ENCODE results near the gene LANCL1.
A peak's percentile ranks its signal among the peaks of the same experiment; 100 is the strongest.

The LANCL1 gene

DNA sequence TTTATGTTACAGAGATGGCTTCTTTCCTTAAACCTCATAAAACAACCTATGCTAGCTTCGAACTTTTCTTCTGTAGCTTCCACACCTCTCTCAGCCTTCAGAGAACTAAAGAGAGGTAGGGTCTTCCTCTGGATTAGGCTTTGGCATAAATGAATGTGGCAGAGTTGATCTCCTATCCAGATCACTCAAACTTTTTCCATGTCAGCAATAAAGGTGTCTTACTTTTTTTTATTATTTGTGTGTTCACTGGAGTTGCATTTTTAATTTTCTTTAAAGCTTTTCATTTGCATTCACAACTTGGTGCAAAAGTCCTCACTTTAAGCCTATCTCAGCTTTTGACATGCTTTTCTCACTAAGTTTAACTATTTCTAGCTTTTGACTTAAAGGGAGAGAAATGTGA is 66.0 kb downstream of the LANCL1 start:
- ChIA-PET CTCF (interaction anchor here (2.4 kb wide), 1 partner anchor 12 kb away, joined by 7 read pairs; no protein-coding TSS in a partner anchor), POLR2A (no interaction called here)
- Histone ChIP-seq H3K27me3 (replicated peaks in 2 of 5; ENCODE audit: control insufficient read depth in 4 of 5, insufficient read depth in 5 of 5, low read length in 4 of 5) (no peaks in the 10 kb centered on the region), H3K36me3 (ENCODE audit: control insufficient read depth in 4 of 4, insufficient read depth in 4 of 4, low read length in 3 of 4) (no peaks in the 10 kb centered on the region), H3K4me3 (ENCODE audit: control insufficient read depth in 1 of 7, extremely low read depth in 1 of 7, insufficient read depth in 4 of 7, low read depth in 2 of 7, low read length in 6 of 7) (no peak overlapping the region), H3K4me1 (ENCODE audit: control extremely low read depth in 1 of 4, control insufficient read depth in 4 of 4, insufficient read depth in 4 of 4, low read length in 3 of 4) (no peaks in the 10 kb centered on the region), H3K27ac (ENCODE audit: insufficient read depth in 1 of 2, low read depth in 1 of 2, low read length in 2 of 2, poor library complexity in 1 of 2, severe bottlenecking in 2 of 2) (no peak overlapping the region), H3K9me3 (ENCODE audit: control extremely low read depth in 1 of 5, control insufficient read depth in 4 of 5, insufficient read depth in 2 of 5, low read depth in 1 of 5, low read length in 4 of 5) (peaks cover 0 to 2% (median 0%) of the 10 kb centered on the region in 5 experiments)
- DNase-seq = no peak
- no CpG with 5 or more reads among the region's 1 CpG for WGBS (ENCODE audit: insufficient coverage)

GRCh38 chr2:210399440-210400041 is 77.0 kb downstream of the LANCL1 start:
- ChIA-PET CTCF (interaction anchor here (1.0 to 2.1 kb wide), 6 partner anchors 10 to 322 kb away, joined by 3 to 7 read pairs (median 4); no protein-coding TSS in a partner anchor), POLR2A (no interaction called here)
- Histone ChIP-seq H3K9me3 (ENCODE audit: control extremely low read depth in 1 of 5, control insufficient read depth in 4 of 5, insufficient read depth in 2 of 5, low read depth in 1 of 5, low read length in 4 of 5) (no peaks in the 10 kb centered on the region), H3K27ac (ENCODE audit: insufficient read depth in 1 of 2, low read depth in 1 of 2, low read length in 2 of 2, poor library complexity in 1 of 2, severe bottlenecking in 2 of 2) (no peak overlapping the region), H3K27me3 (replicated peaks in 2 of 5; ENCODE audit: control insufficient read depth in 4 of 5, insufficient read depth in 5 of 5, low read length in 4 of 5) (no peaks in the 10 kb centered on the region), H3K4me3 (ENCODE audit: control insufficient read depth in 1 of 7, extremely low read depth in 1 of 7, insufficient read depth in 4 of 7, low read depth in 2 of 7, low read length in 6 of 7) (no peak overlapping the region), H3K4me1 (ENCODE audit: control extremely low read depth in 1 of 4, control insufficient read depth in 4 of 4, insufficient read depth in 4 of 4, low read length in 3 of 4) (no peaks in the 10 kb centered on the region), H3K36me3 (ENCODE audit: control insufficient read depth in 4 of 4, insufficient read depth in 4 of 4, low read length in 3 of 4) (no peaks in the 10 kb centered on the region)
- WGBS (ENCODE audit: insufficient coverage) = 60% methylated on average over 2 of the region's 3 CpGs
- DNase-seq = peak; percentile 3 to 29 (median 7)

- no peak overlapping the region for H3K4me3 ChIP-seq (ENCODE audit: control insufficient read depth in 1 of 7, extremely low read depth in 1 of 7, insufficient read depth in 4 of 7, low read depth in 2 of 7, low read length in 6 of 7)
- no peaks in the 10 kb centered on the region for H3K36me3 ChIP-seq (ENCODE audit: control insufficient read depth in 4 of 4, insufficient read depth in 4 of 4, low read length in 3 of 4)
- no peaks in the 10 kb centered on the region for H3K4me1 ChIP-seq (ENCODE audit: control extremely low read depth in 1 of 4, control insufficient read depth in 4 of 4, insufficient read depth in 4 of 4, low read length in 3 of 4)
- DNase-seq = no peak
- ChIA-PET CTCF (interaction anchor here (1.2 kb wide), 1 partner anchor 10 kb away, joined by 3 read pairs; no protein-coding TSS in a partner anchor), POLR2A (no interaction called here)
- WGBS (ENCODE audit: insufficient coverage) = 94% methylated on average over 4 of the region's 4 CpGs
- H3K27me3 ChIP-seq (replicated peaks in 2 of 5; ENCODE audit: control insufficient read depth in 4 of 5, insufficient read depth in 5 of 5, low read length in 4 of 5) = peaks cover 0 to 9% (median 0%) of the 10 kb centered on the region in 5 experiments
- H3K27ac ChIP-seq (ENCODE audit: insufficient read depth in 1 of 2, low read depth in 1 of 2, low read length in 2 of 2, poor library complexity in 1 of 2, severe bottlenecking in 2 of 2) = no peak overlapping the region
- H3K9me3 ChIP-seq (ENCODE audit: control extremely low read depth in 1 of 5, control insufficient read depth in 4 of 5, insufficient read depth in 2 of 5, low read depth in 1 of 5, low read length in 4 of 5) = no peaks in the 10 kb centered on the region
These were observed 84.1 kb downstream of the LANCL1 start for GRCh38 chr2:210392469-210392881.

- Histone ChIP-seq H3K9me3 (ENCODE audit: control extremely low read depth in 1 of 5, control insufficient read depth in 4 of 5, insufficient read depth in 2 of 5, low read depth in 1 of 5, low read length in 4 of 5) (no peaks in the 10 kb centered on the region), H3K27ac (ENCODE audit: insufficient read depth in 1 of 2, low read depth in 1 of 2, low read length in 2 of 2, poor library complexity in 1 of 2, severe bottlenecking in 2 of 2) (no peak overlapping the region), H3K36me3 (ENCODE audit: control insufficient read depth in 4 of 4, insufficient read depth in 4 of 4, low read length in 3 of 4) (no peaks in the 10 kb centered on the region), H3K27me3 (replicated peaks in 2 of 5; ENCODE audit: control insufficient read depth in 4 of 5, insufficient read depth in 5 of 5, low read length in 4 of 5) (peaks cover 0 to 9% (median 0%) of the 10 kb centered on the region in 5 experiments), H3K4me1 (ENCODE audit: control extremely low read depth in 1 of 4, control insufficient read depth in 4 of 4, insufficient read depth in 4 of 4, low read length in 3 of 4) (no peaks in the 10 kb centered on the region), H3K4me3 (ENCODE audit: control insufficient read depth in 1 of 7, extremely low read depth in 1 of 7, insufficient read depth in 4 of 7, low read depth in 2 of 7, low read length in 6 of 7) (no peak overlapping the region)
- ChIA-PET CTCF (no interaction called here), POLR2A (no interaction called here)
- 89% methylated on average over 2 of the region's 3 CpGs for WGBS (ENCODE audit: insufficient coverage)
- no peak for DNase-seq
These were observed 86.7 kb downstream of the LANCL1 start for GRCh38 chr2:210389856-210390255.

- no peak overlapping the region for H3K4me3 ChIP-seq (ENCODE audit: control insufficient read depth in 1 of 7, extremely low read depth in 1 of 7, insufficient read depth in 4 of 7, low read depth in 2 of 7, low read length in 6 of 7)
- H3K4me1 ChIP-seq (ENCODE audit: control extremely low read depth in 1 of 4, control insufficient read depth in 4 of 4, insufficient read depth in 4 of 4, low read length in 3 of 4) = no peaks in the 10 kb centered on the region
- ChIA-PET POLR2A (no interaction called here), CTCF (no interaction called here)
- H3K36me3 ChIP-seq (ENCODE audit: control insufficient read depth in 4 of 4, insufficient read depth in 4 of 4, low read length in 3 of 4) = no peaks in the 10 kb centered on the region
- no peak overlapping the region for H3K27ac ChIP-seq (ENCODE audit: insufficient read depth in 1 of 2, low read depth in 1 of 2, low read length in 2 of 2, poor library complexity in 1 of 2, severe bottlenecking in 2 of 2)
- no peaks in the 10 kb centered on the region for H3K9me3 ChIP-seq (ENCODE audit: control extremely low read depth in 1 of 5, control insufficient read depth in 4 of 5, insufficient read depth in 2 of 5, low read depth in 1 of 5, low read length in 4 of 5)
- no peak for DNase-seq
- H3K27me3 ChIP-seq (replicated peaks in 2 of 5; ENCODE audit: control insufficient read depth in 4 of 5, insufficient read depth in 5 of 5, low read length in 4 of 5) = peaks cover 0 to 9% (median 0%) of the 10 kb centered on the region in 5 experiments
These were observed 88.4 kb downstream of the LANCL1 start for GRCh38 chr2:210388148-210388547.

DNA sequence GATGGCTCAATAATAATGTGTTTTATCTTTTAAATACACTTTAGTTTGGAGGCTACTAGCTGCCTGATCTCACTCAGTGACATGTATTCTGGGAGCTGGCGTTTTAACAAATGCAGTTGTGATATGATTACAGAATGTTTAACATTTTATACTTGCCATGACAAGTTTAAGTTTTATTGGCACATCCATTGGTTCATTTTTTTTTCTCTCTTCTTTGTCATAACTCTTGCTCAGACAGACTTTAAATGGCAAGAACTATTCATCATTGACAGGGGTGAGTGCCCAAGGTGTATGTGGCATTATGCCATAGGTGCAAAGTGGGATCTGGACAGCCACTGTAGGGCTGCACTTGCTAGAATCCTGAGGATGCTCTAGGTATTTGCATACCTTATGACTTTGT is 89.5 kb downstream of the LANCL1 start:
- no peak for DNase-seq
- Histone ChIP-seq H3K36me3 (ENCODE audit: control insufficient read depth in 4 of 4, insufficient read depth in 4 of 4, low read length in 3 of 4) (no peaks in the 10 kb centered on the region), H3K27me3 (replicated peaks in 2 of 5; ENCODE audit: control insufficient read depth in 4 of 5, insufficient read depth in 5 of 5, low read length in 4 of 5) (peaks cover 0 to 2% (median 0%) of the 10 kb centered on the region in 5 experiments), H3K4me1 (ENCODE audit: control extremely low read depth in 1 of 4, control insufficient read depth in 4 of 4, insufficient read depth in 4 of 4, low read length in 3 of 4) (no peaks in the 10 kb centered on the region), H3K4me3 (ENCODE audit: control insufficient read depth in 1 of 7, extremely low read depth in 1 of 7, insufficient read depth in 4 of 7, low read depth in 2 of 7, low read length in 6 of 7) (no peak overlapping the region), H3K9me3 (ENCODE audit: control extremely low read depth in 1 of 5, control insufficient read depth in 4 of 5, insufficient read depth in 2 of 5, low read depth in 1 of 5, low read length in 4 of 5) (no peaks in the 10 kb centered on the region), H3K27ac (ENCODE audit: insufficient read depth in 1 of 2, low read depth in 1 of 2, low read length in 2 of 2, poor library complexity in 1 of 2, severe bottlenecking in 2 of 2) (no peak overlapping the region)
- WGBS (ENCODE audit: insufficient coverage) = no CpG with 5 or more reads among the region's 1 CpG
- ChIA-PET POLR2A (no interaction called here), CTCF (interaction anchor here (1.3 kb wide), 1 partner anchor 12 kb away, joined by 3 read pairs; no protein-coding TSS in a partner anchor)

Measured in common myeloid progenitor, CD34-positive (primary cell).